ENCODE results near the gene ARHGEF11.
"Not testable (repeated sequence)": the region's sequence is repeated elsewhere in the genome, so short reads cannot be mapped to it uniquely, and the experiment has no call there.

The ARHGEF11 gene

DNA sequence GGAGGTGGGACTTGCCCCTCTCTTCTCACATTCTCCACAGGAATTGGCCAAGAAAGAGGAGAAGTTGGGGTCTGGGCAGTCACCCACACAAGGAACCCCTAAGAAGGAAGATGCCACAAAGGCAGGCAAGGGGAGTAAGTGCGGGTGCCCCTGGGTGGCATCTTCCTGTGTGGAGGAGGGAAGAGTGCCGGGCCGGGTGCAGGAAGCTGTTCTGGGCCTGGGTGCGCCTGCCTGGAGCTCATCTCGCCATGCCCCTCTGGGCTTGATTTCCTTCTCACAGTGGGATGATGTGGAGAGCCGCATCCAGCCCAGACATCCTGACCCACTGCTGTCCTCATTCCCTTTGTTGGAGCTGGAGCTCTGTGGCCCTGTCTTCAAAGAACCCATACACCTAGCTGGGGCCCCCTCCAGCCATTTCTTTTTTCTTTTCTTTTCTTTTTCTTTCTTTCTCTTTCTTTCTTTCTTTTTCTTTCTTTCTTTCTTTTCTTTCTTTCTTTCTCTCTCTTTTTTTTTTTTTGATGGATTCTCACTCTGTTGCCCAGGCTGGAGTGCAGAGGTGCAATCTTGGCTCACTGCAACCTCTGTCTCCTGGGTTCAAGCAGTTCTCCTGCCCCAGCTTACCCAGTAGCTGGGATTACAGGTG lies 115.8 kb downstream of the ARHGEF11 start:
- no peak for DNase-seq (ENCODE audit: low read depth in 2 of 2)

- no peak for DNase-seq (ENCODE audit: low read depth in 2 of 2)
These were observed 117.4 kb downstream of the ARHGEF11 start for GRCh38 chr1:156928043-156928602.

- DNase-seq (ENCODE audit: low read depth in 2 of 2) = peak; percentile 13 to 29
These were observed 118.1 kb downstream of the ARHGEF11 start for GRCh38 chr1:156927215-156928042.

GRCh38 chr1:156926695-156927094 lies 118.8 kb downstream of the ARHGEF11 start:
- DNase-seq (ENCODE audit: low read depth in 2 of 2) = not testable (repeated sequence)

GRCh38 chr1:156926175-156926574 lies 119.4 kb downstream of the ARHGEF11 start:
- DNase-seq (ENCODE audit: low read depth in 2 of 2) = no peak

GRCh38 chr1:156925154-156926010 lies 120.2 kb downstream of the ARHGEF11 start:
- no peak for DNase-seq (ENCODE audit: low read depth in 2 of 2)

DNA sequence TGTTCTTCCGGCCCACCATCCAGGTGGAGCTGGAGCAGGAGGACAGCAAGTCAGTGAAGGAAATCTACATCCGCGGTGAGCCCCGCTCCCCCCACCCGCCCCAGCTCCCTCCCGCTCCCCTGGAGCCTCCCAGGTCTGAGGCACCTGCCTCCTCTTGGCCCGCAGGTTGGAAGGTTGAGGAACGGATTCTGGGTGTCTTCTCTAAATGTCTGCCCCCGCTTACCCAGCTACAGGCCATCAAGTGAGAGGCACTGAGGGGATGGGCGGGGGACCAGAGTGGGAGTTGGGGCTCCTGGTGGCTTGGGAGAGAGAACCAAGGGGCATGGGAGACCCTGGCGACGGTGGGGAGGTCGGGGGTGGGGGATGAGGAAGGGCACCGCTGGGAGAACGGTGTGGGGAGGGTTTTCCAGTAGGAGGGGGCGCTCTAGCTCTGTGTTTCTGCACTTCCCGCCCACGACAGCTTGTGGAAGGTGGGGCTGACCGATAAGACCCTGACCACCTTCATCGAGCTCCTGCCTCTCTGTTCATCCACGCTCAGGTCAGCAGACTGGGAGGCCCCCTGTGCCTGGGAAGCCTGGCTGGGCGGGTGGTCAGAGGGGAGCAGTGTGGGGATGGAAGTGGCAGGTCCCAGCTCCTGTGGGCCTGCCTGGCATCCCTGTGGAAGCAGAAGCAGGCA lies 120.9 kb downstream of the ARHGEF11 start:
- DNase-seq (ENCODE audit: low read depth in 2 of 2) = no peak

DNA sequence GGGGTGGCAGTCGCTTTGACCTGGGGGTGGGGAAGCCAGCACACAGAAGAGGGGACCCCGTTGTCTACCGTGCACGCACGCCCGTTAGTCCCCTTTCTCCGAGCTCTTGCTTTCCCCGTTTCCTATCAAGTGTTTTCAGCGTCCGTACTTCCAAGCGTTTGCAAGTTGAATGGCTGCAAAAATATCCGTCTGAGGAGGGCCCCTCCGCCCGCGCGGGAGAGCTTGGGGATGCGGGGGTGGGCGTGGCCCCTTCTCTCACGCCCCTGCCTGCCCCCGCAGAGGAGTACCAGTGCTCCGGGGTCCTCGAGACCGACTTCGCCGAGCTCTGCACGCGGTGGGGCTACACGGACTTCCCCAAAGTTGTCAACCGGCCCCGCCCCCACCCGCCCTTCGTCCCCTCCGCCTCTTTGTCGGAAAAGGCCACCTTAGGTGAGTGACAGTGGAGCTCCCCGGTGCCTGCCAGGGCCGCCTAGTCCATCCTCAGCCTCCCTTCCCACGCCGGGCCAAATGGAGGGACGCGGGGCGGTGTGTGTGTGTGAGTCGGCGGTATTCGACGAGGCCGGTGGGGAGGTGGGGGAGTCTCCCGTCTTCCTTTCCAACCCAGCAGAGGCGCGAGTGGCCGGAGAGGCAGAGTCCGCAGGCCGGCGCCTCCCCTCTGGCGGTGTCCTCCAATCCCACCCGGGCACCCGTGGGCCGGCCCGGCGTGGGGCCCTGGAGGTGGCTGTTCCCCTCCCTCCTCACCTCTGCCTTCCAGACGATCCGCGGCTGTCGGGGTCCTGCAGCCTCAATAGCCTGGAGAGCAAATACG lies 121.7 kb downstream of the ARHGEF11 start:
- no peak for DNase-seq (ENCODE audit: low read depth in 2 of 2)

- DNase-seq (ENCODE audit: low read depth in 2 of 2) = no peak
These were observed 122.4 kb downstream of the ARHGEF11 start for GRCh38 chr1:156922986-156923669.

- DNase-seq (ENCODE audit: low read depth in 2 of 2) = no peak
These were observed 124.5 kb downstream of the ARHGEF11 start for GRCh38 chr1:156921053-156921529.

DNA sequence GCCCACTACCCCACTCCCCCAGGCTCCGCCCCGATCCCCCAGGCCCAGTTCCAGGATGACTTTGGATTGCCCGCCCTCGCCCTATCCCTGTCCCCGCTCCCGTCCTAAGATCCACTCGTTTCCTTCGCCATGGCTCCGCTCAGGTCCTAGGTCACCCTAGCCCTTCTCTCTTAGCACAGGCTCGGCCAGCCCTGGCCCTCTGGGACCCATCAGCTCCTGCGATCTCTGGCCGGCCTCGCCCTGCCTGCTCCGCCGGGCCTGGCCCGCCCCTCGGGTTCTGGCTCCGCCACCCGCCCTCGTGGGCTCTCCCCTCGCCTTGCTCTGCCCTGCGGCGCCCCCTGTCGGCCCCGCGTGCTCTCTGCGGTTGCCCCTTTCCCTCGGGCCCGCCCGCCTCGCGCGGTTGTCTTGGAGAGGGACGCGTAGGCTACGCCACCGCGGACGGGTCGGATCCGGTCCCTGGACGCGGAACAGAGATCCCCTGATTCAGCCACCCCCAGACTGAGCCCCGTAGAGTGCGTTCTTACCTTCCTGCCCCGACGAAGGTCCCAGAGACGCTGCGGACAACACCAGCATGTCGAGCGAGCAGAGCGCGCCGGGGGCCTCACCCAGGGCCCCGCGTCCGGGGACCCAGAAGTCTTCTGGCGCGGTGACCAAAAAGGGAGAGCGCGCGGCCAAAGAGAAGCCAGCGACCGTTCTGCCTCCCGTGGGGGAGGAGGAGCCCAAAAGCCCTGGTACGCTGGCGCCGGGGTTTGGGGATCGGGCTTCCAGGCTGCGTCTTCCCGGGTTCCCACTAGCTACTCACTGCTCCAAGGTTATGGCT lies 125.1 kb downstream of the ARHGEF11 start, which contains the start of gene LRRC71:
LRRC71 (plus strand) TSS at position 400 of the 820 bp plus-strand sequence; CDS start at position 572, 172 bp downstream.
- peak in 1 of 2 donors; percentile 14 for DNase-seq (ENCODE audit: low read depth in 2 of 2)

GRCh38 chr1:156914440-156914856 lies 131.1 kb downstream of the ARHGEF11 start:
- DNase-seq (ENCODE audit: low read depth in 2 of 2) = no peak

- DNase-seq (ENCODE audit: low read depth in 2 of 2) = no peak
These were observed 131.6 kb downstream of the ARHGEF11 start for GRCh38 chr1:156913809-156914387.

DNA sequence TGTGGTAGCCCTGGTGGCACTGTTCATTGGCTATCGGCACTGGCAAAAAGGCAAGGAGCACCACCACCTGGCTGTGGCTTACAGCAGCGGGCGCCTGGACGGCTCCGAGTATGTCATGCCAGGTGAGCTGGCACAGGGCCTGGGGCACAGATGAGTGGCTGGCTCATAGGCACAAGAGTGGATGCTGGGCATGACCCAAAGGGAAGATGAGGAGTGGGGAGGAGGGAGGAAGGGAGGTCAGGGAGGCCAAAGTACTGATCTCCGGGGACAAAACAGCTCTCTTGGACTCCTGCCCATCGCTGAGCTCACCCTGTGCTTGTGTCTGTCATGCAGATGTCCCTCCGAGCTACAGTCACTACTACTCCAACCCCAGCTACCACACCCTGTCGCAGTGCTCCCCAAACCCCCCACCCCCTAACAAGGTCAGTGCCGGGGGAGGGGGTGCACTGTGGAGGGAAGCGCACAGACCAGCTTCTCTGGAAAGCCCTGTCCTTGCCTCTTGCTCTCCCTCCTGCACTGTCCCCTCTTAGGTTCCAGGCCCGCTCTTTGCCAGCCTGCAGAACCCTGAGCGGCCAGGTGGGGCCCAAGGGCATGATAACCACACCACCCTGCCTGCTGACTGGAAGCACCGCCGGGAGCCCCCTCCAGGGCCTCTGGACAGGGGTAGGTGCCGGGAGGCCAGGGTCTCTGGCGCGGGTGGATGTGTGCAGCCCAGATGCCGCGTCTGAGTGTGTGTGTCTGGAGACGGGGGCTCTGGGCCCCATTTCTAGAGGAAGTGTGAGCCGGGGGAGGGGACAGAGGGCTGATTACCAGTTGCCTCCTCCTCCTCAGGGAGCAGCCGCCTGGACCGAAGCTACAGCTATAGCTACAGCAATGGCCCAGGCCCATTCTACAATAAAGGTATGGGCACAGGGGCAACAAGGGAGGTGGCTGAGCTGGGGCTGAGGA lies 132.4 kb downstream of the ARHGEF11 start:
- DNase-seq (ENCODE audit: low read depth in 2 of 2) = no peak

GRCh38 chr1:156912310-156912709 lies 133.2 kb downstream of the ARHGEF11 start:
- DNase-seq (ENCODE audit: low read depth in 2 of 2) = no peak

DNA sequence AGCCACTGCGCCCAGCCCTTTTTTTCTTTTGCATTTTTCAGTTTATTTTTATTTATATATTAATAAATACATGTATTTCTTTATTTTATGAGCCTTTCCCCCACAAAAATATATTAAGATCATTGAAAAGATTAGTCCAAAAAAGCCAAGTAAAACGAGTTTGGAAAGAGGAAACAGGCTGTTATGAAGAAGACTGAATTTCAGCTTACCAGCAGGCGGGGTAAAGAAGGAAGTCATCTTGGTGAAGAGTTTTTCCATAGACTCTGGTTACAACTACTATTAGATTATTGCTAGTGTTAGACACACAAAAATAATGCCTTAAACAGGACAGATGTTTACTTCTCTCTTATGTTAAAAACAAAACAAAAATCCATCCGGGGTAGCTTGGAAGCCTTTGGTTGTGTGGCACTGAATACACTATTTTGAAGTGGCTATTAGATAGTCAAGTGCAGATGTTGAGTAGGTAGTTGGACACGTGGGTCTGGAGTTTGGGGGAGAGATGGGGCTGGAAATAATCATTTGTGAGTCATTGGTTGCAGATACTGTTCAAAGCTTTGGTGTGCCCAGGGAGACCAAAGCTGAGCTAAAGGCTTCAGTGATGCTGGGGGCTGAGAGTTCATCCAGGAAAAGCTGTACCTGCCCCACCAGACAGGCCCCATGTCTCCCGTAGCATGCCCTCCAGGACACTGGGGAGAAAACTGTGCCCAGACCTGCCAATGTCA lies 133.8 kb downstream of the ARHGEF11 start:
- DNase-seq (ENCODE audit: low read depth in 2 of 2) = no peak

Data from stimulated activated CD8-positive, alpha-beta memory T cell treated with anti-CD3 and anti-CD28 coated beads, Interleukin-15, amount 100 ng/mL, for 4 hours (primary cell).